Calu3 (cell line): ENCODE results near the gene CCNB3. TPM values are rescaled to one million over a fixed set of nuclear protein-coding genes. Genes with fewer than 3 reads are reported as not detected.

Experiments
- BruUV-seq: library from RNA; stranded (reverse); fragments of 400-500 nt; replicated peaks from 2 replicates; lab custom pipeline; 2021; lab: Mats Ljungman, UMichigan
- CTCF ChIA-PET: fragments of 300-600 bp; sonication (Branson Sonifier 250); formaldehyde crosslinking; loops from one replicate; lab custom pipeline; 2022; ENCODE audit warnings: antibody characterized with exemption; lab: Charles Lee
- DNase-seq: peaks from one replicate; pipeline ENCODE4 v3.0.0; 2022
- H3K27ac Mint-ChIP-seq: one replicate; pipeline ENCODE4 v1.8.0; 2022; ENCODE audit warnings: mixed read lengths; ENCODE audit not compliant: unreplicated experiment
- H3K27me3 Mint-ChIP-seq: one replicate; pipeline ENCODE4 v1.8.0; 2022; ENCODE audit warnings: mixed read lengths; ENCODE audit not compliant: unreplicated experiment
- H3K36me3 Mint-ChIP-seq: one replicate; pipeline ENCODE4 v1.8.0; 2022; ENCODE audit warnings: mild to moderate bottlenecking, moderate library complexity, mixed read lengths; ENCODE audit not compliant: insufficient read depth, unreplicated experiment
- H3K4me1 Mint-ChIP-seq: one replicate; pipeline ENCODE4 v1.8.0; 2022; ENCODE audit warnings: mild to moderate bottlenecking, low read depth, mixed read lengths; ENCODE audit not compliant: unreplicated experiment
- H3K4me3 Mint-ChIP-seq: one replicate; pipeline ENCODE4 v1.8.0; 2022; ENCODE audit warnings: mild to moderate bottlenecking, low read depth, moderate library complexity, mixed read lengths; ENCODE audit not compliant: unreplicated experiment
- H3K9me3 Mint-ChIP-seq: one replicate; pipeline ENCODE4 v1.8.0; 2022; ENCODE audit warnings: low read depth, mixed read lengths; ENCODE audit not compliant: unreplicated experiment
- intact Hi-C: fragments of 100-400 bp; cut with micrococcal nuclease; formaldehyde crosslinking; loops from one replicate; pipeline ENCODE4 v1.10.0; 2022; ENCODE audit not compliant: unreplicated experiment
- total RNA-seq: library from RNA; stranded (reverse); gene quantifications from 2 replicates; pipeline ENCODE4 v1.2.3, GENCODE V29; 2022
- TF ChIP-seq, protein P1 (sequence below): fragments of 200-600 bp; IDR thresholded peaks from one replicate; pipeline ENCODE4 v1.8.0; 2022; ENCODE audit warnings: antibody characterized with exemption; ENCODE audit not compliant: unreplicated experiment

CCNB3 gene
- total RNA-seq, 1 experiment from 2014 or later: 0.73 TPM

DNA sequence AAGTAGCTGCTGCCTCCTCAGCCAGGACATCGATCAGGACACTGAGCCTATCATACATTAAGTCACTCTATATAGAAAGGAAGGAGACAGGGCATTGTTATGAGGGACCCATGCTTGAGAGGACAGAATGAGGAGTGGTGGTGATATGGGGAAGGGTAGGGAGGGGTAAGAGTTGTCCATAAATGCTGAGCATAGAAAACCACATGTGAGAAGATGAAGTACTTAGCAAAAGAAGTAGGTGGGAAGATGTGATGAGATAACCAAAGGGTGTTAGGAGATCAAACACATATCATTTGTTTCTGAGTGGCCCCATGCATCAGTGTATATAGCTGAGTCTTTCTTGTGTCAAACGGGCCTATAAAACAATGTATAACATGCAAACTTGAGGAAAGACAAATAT is 182.0 kb downstream of the CCNB3 start:
- no peaks in the 10 kb centered on the region for H3K9me3 Mint-ChIP-seq

DNA sequence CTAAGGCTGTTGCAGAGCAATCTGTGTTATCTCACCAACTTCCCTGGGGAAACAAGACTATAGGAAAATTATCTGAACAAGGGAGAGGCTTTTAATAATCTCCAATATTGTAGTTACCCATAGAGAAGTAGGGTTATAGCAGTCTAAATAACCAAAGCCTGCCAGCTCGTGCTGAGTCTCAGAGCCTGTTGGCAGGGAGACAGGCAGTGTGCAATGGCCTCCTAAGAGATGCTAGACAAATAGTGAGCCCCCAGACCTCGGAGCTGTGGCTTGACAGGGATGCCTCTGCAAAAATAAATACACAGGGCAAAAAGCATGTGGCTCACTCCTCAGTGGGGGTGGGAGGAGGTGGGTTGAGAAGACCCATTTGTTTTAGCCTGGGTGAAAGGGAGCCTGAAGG is 189.3 kb downstream of the CCNB3 start:
- Mint-ChIP-seq H3K27me3 (peaks cover 39% of the 10 kb centered on the region), H3K4me1 (no peaks in the 10 kb centered on the region), H3K4me3 (no peak overlapping the region), H3K27ac (no peak overlapping the region), H3K36me3 (no peaks in the 10 kb centered on the region), H3K9me3 (no peaks in the 10 kb centered on the region)
- no TSS peak for BruUV-seq
- intact Hi-C loops: no loop called here
- CTCF ChIA-PET: no interaction called here
- no peak for DNase-seq
- TF ChIP-seq, protein P1, sequence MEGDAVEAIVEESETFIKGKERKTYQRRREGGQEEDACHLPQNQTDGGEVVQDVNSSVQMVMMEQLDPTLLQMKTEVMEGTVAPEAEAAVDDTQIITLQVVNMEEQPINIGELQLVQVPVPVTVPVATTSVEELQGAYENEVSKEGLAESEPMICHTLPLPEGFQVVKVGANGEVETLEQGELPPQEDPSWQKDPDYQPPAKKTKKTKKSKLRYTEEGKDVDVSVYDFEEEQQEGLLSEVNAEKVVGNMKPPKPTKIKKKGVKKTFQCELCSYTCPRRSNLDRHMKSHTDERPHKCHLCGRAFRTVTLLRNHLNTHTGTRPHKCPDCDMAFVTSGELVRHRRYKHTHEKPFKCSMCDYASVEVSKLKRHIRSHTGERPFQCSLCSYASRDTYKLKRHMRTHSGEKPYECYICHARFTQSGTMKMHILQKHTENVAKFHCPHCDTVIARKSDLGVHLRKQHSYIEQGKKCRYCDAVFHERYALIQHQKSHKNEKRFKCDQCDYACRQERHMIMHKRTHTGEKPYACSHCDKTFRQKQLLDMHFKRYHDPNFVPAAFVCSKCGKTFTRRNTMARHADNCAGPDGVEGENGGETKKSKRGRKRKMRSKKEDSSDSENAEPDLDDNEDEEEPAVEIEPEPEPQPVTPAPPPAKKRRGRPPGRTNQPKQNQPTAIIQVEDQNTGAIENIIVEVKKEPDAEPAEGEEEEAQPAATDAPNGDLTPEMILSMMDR: no peak

More for the DNA sequence above, 182.0 kb downstream of the CCNB3 start:
- Mint-ChIP-seq H3K27me3 (peaks cover 68% of the 10 kb centered on the region), H3K27ac (no peak overlapping the region), H3K36me3 (no peaks in the 10 kb centered on the region), H3K4me1 (no peaks in the 10 kb centered on the region), H3K4me3 (no peak overlapping the region)
- BruUV-seq: no TSS peak
- DNase-seq: no peak
- CTCF ChIA-PET: no interaction called here
- TF ChIP-seq, protein P1: no peak
- intact Hi-C loops: no loop called here

Other genes with a start within 250 kb of the CCNB3 start
- gene AKAP4, start 3.8 kb upstream of the CCNB3 start, total RNA-seq: not detected in 2 replicates